CD8-positive, alpha-beta memory T cell (primary cell): Measurements from ENCODE around the gene ZAR1. TPM values are rescaled to one million over a fixed set of nuclear protein-coding genes. Genes with fewer than 3 reads are reported as not detected.

Experiments used
- polyA plus RNA-seq: library from polyadenylated mRNA; unstranded; fragments of 300-500 nt; fragmentation: Illumina TruSeq; gene quantifications from one replicate; pipeline ENCODE4 v1.2.3, GENCODE V29; 2021
- total RNA-seq, 2 experiments: library from RNA; stranded (reverse); gene quantifications; one replicate each; pipeline ENCODE4 v1.2.3, GENCODE V29; 2021

ZAR1 gene
- total and polyA plus RNA-seq, 3 experiments from 2014 or later: not detected

Other genes with a start within 250 kb of the ZAR1 start
- 1 to 10 TPM; 1.6 to 2.4 TPM for gene TEC, start 220.4 kb upstream of the ZAR1 start, total RNA-seq
- 1.6 TPM for gene TEC, start 220.4 kb upstream of the ZAR1 start, polyA plus RNA-seq
- 10 to 100 TPM; 72.2 to 86.8 TPM for gene SLAIN2, start 148.7 kb upstream of the ZAR1 start, total RNA-seq
- 26.4 TPM for gene SLAIN2, start 148.7 kb upstream of the ZAR1 start, polyA plus RNA-seq
- not detected for gene SLC10A4, start 6.9 kb upstream of the ZAR1 start, total RNA-seq
- not detected for gene SLC10A4, start 6.9 kb upstream of the ZAR1 start, polyA plus RNA-seq